ENCODE measurements around the gene MEPE. TPM values are rescaled to one million over a fixed set of nuclear protein-coding genes. Genes with fewer than 3 reads are reported as not detected.

MEPE gene
- total RNA-seq, 4 donors from 2014 or later, result not detected

DNA sequence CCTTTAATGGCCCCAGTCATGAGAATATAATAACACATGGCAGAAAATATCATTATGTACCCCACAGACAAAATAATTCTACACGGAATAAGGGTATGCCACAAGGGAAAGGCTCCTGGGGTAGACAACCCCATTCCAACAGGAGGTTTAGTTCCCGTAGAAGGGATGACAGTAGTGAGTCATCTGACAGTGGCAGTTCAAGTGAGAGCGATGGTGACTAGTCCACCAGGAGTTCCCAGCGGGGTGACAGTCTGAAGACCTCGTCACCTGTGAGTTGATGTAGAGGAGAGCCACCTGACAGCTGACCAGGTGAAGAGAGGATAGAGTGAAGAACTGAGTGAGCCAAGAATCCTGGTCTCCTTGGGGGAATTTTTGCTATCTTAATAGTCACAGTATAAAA, 13.5 kb downstream of the MEPE start:
- H3K4me3 ChIP-seq, result no peak overlapping the region
- peaks cover 0 to 9% (median 3%) of the 10 kb centered on the region in 4 donors for H3K4me1 ChIP-seq
- in situ Hi-C loops (cut with MboI; ENCODE audit: low pct_ligation_motif_present in 1 of 4, low pct_unique_long_range_greater_than_20kb in 1 of 4, low sequenced_read_pairs in 3 of 4), result loop anchor here in 2 of 4 donors (10.0 to 25.0 kb wide), 4 partner anchors 129 to 484 kb away; partner anchors contain the start of gene SPP1 (in 1 of the 2)
- no peaks in the 10 kb centered on the region for H3K36me3 ChIP-seq
- intact Hi-C loops (cut with DNase I; ENCODE audit: low total_unique reads), result loop anchor here (10.0 kb wide), 1 partner anchor 161 kb away; no protein-coding TSS in a partner anchor
- no peaks in the 10 kb centered on the region for H3K9me3 ChIP-seq
- no peaks in the 10 kb centered on the region for H3K27me3 ChIP-seq
- WGBS, 2 donors (ENCODE audit: low coverage in 1 of 2), result 87 to 100% methylated on average over 1 to 5 of the region's 5 CpGs
- TF ChIP-seq POLR2A (IDR thresholded peaks at IDR 0.05) (no peak), EP300 (IDR thresholded peaks at IDR 0.05; ENCODE audit: low read depth) (no peak), POLR2AphosphoS5 (IDR thresholded peaks at IDR 0.05) (no peak)
- TF ChIP-seq, protein P1, sequence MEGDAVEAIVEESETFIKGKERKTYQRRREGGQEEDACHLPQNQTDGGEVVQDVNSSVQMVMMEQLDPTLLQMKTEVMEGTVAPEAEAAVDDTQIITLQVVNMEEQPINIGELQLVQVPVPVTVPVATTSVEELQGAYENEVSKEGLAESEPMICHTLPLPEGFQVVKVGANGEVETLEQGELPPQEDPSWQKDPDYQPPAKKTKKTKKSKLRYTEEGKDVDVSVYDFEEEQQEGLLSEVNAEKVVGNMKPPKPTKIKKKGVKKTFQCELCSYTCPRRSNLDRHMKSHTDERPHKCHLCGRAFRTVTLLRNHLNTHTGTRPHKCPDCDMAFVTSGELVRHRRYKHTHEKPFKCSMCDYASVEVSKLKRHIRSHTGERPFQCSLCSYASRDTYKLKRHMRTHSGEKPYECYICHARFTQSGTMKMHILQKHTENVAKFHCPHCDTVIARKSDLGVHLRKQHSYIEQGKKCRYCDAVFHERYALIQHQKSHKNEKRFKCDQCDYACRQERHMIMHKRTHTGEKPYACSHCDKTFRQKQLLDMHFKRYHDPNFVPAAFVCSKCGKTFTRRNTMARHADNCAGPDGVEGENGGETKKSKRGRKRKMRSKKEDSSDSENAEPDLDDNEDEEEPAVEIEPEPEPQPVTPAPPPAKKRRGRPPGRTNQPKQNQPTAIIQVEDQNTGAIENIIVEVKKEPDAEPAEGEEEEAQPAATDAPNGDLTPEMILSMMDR (IDR thresholded peaks at IDR 0.05), result no peak
- no peak for DNase-seq
- H3K27ac ChIP-seq, result no peak overlapping the region

DNA sequence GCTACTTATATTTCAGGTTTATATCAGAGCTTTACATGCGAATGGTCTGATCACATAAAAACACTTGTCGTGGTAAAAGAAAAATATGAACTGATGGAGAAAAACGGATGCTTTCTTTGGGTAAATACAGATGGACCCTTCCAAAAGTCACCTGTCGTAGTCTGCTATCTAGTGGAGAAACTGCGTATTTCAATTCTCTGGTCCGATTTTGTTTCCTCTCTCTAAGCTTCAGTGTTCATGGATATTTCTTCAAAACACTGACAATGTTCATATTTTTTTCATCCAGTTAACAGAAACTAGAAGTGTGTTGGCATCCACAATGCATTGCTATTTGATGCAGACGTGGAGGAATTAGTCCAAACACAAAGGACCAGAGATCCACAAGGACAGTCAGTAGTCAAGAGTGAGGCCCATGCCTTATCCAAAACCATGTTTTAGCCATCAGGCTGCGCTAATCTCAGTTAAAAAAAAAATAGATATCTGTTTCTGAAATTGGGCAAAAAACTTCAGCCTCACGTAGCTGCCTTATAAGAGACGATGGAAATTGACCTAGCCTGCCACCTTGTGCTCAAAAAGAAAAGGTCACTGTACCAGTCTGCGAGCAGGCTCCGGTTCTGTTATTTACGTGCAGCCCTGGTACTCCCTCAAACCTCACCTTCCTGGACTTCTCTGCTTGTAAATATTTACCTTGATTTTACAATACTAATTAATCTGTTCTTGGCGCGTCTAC, 16.0 kb downstream of the MEPE start:
- H3K36me3 ChIP-seq, result no peaks in the 10 kb centered on the region
- peaks cover 0 to 9% (median 3%) of the 10 kb centered on the region in 4 donors for H3K4me1 ChIP-seq
- no peaks in the 10 kb centered on the region for H3K27me3 ChIP-seq
- intact Hi-C loops (cut with DNase I; ENCODE audit: low total_unique reads), result loop anchor here (10.0 kb wide), 1 partner anchor 164 kb away; no protein-coding TSS in a partner anchor
- H3K27ac ChIP-seq, result peak overlapping the region in 1 of 4 donors; percentile 7
- DNase-seq, result peak; percentile 29
- H3K4me3 ChIP-seq, result peak overlapping the region in 1 of 4 donors; percentile 14
- TF ChIP-seq POLR2A (IDR thresholded peaks at IDR 0.05), result no peak
- TF ChIP-seq, protein P1 (IDR thresholded peaks at IDR 0.05), result peak; percentile 39 to 54 (median 49)
- in situ Hi-C loops (cut with MboI; ENCODE audit: low pct_ligation_motif_present in 1 of 4, low pct_unique_long_range_greater_than_20kb in 1 of 4, low sequenced_read_pairs in 3 of 4), result loop anchor here in 2 of 4 donors (10.0 to 25.0 kb wide), 4 partner anchors 126 to 486 kb away; partner anchors contain the start of gene SPP1 (in 1 of the 2)
- no peaks in the 10 kb centered on the region for H3K9me3 ChIP-seq
- 11% methylated on average over 14 to 15 of the region's 15 CpGs for WGBS, 2 donors (ENCODE audit: low coverage in 1 of 2)

GRCh38 chr4:87849612-87850011, 16.8 kb downstream of the MEPE start:
- H3K4me1 ChIP-seq, result peaks cover 0 to 9% (median 3%) of the 10 kb centered on the region in 4 donors
- intact Hi-C loops (cut with DNase I; ENCODE audit: low total_unique reads) (loop anchor here (10.0 kb wide), 2 partner anchors 165 to 655 kb away; no protein-coding TSS in a partner anchor), in situ Hi-C loops (cut with MboI; ENCODE audit: low pct_ligation_motif_present in 1 of 4, low pct_unique_long_range_greater_than_20kb in 1 of 4, low sequenced_read_pairs in 3 of 4) (loop anchor here (5.0 to 25.0 kb wide), 8 partner anchors 123 to 655 kb away; partner anchors contain the start of gene SPP1 (in 2 of the 4))
- H3K9me3 ChIP-seq, result no peaks in the 10 kb centered on the region
- H3K4me3 ChIP-seq, result no peak overlapping the region
- no peak overlapping the region for H3K27ac ChIP-seq
- no peak for DNase-seq
- WGBS, 2 donors (ENCODE audit: low coverage in 1 of 2), result 38 to 41% methylated on average over 4 of the region's 4 CpGs
- no peaks in the 10 kb centered on the region for H3K27me3 ChIP-seq
- TF ChIP-seq, protein P1 (IDR thresholded peaks at IDR 0.05), result no peak
- TF ChIP-seq POLR2A (IDR thresholded peaks at IDR 0.05) (no peak), POLR2AphosphoS5 (IDR thresholded peaks at IDR 0.05) (no peak), EP300 (IDR thresholded peaks at IDR 0.05; ENCODE audit: low read depth) (no peak)
- no peaks in the 10 kb centered on the region for H3K36me3 ChIP-seq

GRCh38 chr4:87851332-87851731, 18.6 kb downstream of the MEPE start:
- Histone ChIP-seq H3K36me3 (no peaks in the 10 kb centered on the region), H3K9me3 (no peaks in the 10 kb centered on the region), H3K27ac (peak overlapping the region in 1 of 4 donors; percentile 5), H3K4me1 (peaks cover 0 to 9% (median 3%) of the 10 kb centered on the region in 4 donors), H3K4me3 (no peak overlapping the region), H3K27me3 (no peaks in the 10 kb centered on the region)
- TF ChIP-seq, protein P1 (IDR thresholded peaks at IDR 0.05), result no peak
- TF ChIP-seq POLR2A (IDR thresholded peaks at IDR 0.05) (no peak), EP300 (IDR thresholded peaks at IDR 0.05; ENCODE audit: low read depth) (no peak), POLR2AphosphoS5 (IDR thresholded peaks at IDR 0.05) (no peak)
- intact Hi-C loops (cut with DNase I; ENCODE audit: low total_unique reads) (loop anchor here (10.0 kb wide), 1 partner anchor 653 kb away; no protein-coding TSS in a partner anchor), in situ Hi-C loops (cut with MboI; ENCODE audit: low pct_ligation_motif_present in 1 of 4, low pct_unique_long_range_greater_than_20kb in 1 of 4, low sequenced_read_pairs in 3 of 4) (loop anchor here (5.0 to 25.0 kb wide), 5 partner anchors 121 to 653 kb away; partner anchors contain the start of gene SPP1 (in 1 of the 4))
- no peak for DNase-seq
- WGBS, 2 donors (ENCODE audit: low coverage in 1 of 2), result 84% methylated on average over 8 of the region's 8 CpGs
